AML-193 (cell line): ENCODE results near the gene MACROH2A1.
A peak's percentile ranks its signal among the peaks of the same experiment; 100 is the strongest.
"Not testable (repeated sequence)": the region's sequence is repeated elsewhere in the genome, so short reads cannot be mapped to it uniquely, and the experiment has no call there.

ENCODE experiments used
- DNase-seq, 2 experiments: peaks; one replicate each; lab custom pipeline; 2025; lab: John Stamatoyannopoulos, UW

Gene MACROH2A1

GRCh38 chr5:135376961-135377624, 21.9 kb downstream of the MACROH2A1 start:
- DNase-seq: no peak

GRCh38 chr5:135375040-135375793, 23.8 kb downstream of the MACROH2A1 start:
- DNase-seq: no peak

- no peak for DNase-seq
Observed at GRCh38 chr5:135373736-135374515, 25.1 kb downstream of the MACROH2A1 start.

- peak; percentile 9 to 35 for DNase-seq
Observed at GRCh38 chr5:135372654-135373381, 26.2 kb downstream of the MACROH2A1 start.

GRCh38 chr5:135371622-135372232, 27.3 kb downstream of the MACROH2A1 start:
- DNase-seq: no peak

- no peak for DNase-seq
Observed at GRCh38 chr5:135369952-135370351, 29.1 kb downstream of the MACROH2A1 start.

GRCh38 chr5:135367554-135367953, 31.5 kb downstream of the MACROH2A1 start:
- no peak for DNase-seq

GRCh38 chr5:135367076-135367475, 32.0 kb downstream of the MACROH2A1 start:
- DNase-seq: no peak

- DNase-seq: no peak
Observed at GRCh38 chr5:135365281-135365680, 33.8 kb downstream of the MACROH2A1 start.

- no peak for DNase-seq
Observed at GRCh38 chr5:135364421-135365262, 34.4 kb downstream of the MACROH2A1 start.

GRCh38 chr5:135363342-135363741, 35.7 kb downstream of the MACROH2A1 start:
- not testable (repeated sequence) for DNase-seq

- no peak for DNase-seq
Observed at GRCh38 chr5:135362102-135362501, 36.9 kb downstream of the MACROH2A1 start.

- DNase-seq: no peak
Observed at GRCh38 chr5:135360278-135361274, 38.5 kb downstream of the MACROH2A1 start.

- no peak for DNase-seq
Observed at GRCh38 chr5:135359374-135360165, 39.5 kb downstream of the MACROH2A1 start.

GRCh38 chr5:135357685-135358084, 41.3 kb downstream of the MACROH2A1 start:
- no peak for DNase-seq

- no peak for DNase-seq
Observed at GRCh38 chr5:135356522-135357318, 42.3 kb downstream of the MACROH2A1 start.

GRCh38 chr5:135355169-135355568, 43.9 kb downstream of the MACROH2A1 start:
- no peak for DNase-seq
